GM21390 (cell line): ENCODE results near the gene RCOR1.
"Not testable (repeated sequence)": the region's sequence is repeated elsewhere in the genome, so short reads cannot be mapped to it uniquely, and the experiment has no call there.

Experiments used
- ATAC-seq: cut with Tn5 transposase; IDR thresholded peaks from one replicate; pipeline ENCODE4 v1.9.1; 2021; ENCODE audit not compliant: unreplicated experiment

The RCOR1 gene

DNA sequence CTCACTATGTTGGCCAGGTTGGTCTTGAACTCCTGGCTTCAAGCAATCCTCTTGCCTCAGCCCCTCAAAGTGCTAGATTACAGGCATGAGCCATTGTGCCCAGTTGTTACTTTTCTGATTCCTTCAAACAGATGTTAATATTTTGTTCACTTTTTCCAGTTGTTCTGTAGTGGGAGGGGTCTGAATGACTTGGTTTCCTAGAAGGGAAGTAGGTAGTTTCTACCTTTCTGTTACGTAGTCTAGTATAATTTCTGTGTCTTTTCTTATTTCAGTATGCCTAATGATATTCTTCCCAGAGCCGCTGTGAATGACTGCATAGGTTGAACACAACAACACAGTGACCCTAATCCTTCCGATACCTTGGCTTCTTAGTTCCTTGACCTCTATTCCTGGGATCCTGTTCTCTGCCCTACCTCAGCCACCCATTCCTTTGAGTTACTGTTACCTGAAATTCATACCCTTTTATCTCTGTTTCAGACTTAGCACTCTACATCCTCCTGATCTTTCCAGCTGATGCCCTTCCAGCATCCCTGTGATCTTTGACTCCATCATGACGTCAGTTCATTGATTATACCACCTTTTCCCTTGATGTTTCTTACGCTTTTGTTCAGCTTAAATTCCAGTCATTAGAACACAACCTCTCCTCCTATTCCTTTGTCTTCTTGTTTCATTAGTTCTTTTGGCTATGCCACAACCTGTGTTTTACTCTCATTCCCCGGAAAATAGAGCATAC is 33.3 kb downstream of the RCOR1 start:
- ATAC-seq = no peak

- ATAC-seq = no peak
These were observed 34.1 kb downstream of the RCOR1 start for GRCh38 chr14:102626530-102626929.

GRCh38 chr14:102629011-102629444 is 36.6 kb downstream of the RCOR1 start:
- no peak for ATAC-seq

DNA sequence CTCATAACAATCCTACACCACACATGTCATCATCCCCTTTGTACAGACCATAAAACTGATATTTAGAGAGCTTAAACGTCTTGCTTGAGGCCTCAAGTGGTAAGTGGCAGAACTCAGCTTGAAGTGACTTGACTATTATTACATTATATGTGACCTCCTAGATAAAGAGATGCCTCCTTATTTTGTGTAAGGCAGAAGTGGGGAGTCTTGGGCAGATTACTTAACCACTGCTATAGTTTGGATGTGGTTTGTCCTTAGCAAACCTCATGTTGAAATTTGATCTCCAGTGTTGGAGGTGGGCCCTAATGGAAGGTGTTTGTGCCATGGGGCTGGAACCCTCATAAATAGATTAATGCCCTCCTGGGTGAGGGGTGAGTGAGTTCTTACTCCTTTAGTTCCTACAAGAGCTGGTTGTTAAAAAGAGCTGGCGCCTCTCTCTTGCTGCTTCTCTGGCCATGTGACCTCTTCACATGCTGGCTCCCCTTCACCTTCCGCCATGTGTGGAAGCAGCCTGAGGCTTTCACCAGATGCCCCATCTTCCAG is 37.4 kb downstream of the RCOR1 start:
- ATAC-seq = no peak

DNA sequence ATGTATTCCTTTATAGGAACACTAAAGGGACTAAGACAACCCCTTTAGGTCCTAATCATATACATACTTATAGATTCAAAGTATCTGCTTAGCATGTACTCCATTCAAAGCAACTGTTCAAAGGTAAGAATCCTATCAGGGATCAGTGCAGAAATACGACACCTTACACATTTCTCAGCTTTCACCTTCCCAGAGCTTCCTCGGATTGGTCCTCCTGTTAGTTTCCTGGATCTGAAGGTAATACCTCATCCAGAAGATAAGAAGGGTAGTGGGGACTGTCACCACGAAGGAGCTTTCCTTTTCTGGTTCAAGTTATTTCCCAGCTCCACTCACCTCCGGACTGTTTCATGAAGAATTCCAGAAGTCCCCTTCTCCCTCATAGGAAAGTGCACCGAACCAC is 38.0 kb downstream of the RCOR1 start:
- no peak for ATAC-seq

- no peak for ATAC-seq
These were observed 38.4 kb downstream of the RCOR1 start for GRCh38 chr14:102630881-102631280.

DNA sequence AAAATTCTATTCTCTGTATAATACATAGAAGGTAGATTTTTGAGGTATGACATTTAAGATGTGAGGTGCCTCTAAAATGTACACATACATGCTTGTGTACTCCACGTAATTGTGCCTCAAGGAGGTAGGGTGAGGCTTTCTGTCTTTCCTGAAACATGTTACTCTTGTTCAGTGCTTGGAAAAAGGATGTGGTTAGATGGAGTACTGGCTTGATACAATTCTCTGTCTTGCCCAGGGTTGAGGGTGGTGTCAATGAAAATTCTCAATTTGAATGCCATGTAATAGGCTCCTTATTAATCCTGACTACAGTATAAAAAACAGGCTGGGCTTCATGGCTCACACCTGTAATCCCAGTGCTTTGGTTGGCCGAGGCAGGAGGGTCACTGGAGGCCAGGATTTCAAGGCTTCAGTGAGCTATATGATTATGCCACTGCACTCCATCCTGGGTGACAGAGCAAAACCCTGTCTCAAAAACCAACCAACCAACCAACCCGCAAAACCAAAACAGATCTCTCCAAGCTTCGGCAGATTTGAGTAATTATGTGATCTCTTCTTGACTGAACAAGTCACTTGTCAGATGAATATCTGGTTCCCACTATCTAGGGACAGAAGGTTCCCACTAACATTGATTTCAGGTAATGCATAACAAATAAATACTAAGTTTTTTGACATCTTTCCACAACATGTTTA is 41.6 kb downstream of the RCOR1 start:
- no peak for ATAC-seq

DNA sequence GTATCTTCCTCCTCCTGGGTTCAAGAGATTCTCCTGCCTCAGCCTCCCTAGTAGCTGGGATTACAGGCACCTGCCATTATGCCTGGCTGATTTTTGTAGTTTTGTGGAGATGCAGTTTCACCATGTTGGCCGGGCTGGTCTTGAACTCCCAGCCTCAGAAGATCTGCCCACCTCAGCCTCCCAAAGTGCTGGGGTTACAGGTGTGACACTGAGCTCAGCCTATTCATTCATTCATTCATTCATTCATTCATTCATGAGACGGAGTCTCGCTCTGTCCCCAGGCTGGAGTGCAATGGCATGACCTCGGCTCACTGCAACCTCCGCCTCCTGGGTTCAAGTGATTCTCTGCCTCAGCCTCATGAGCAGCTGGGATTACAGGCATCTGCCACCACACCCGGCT is 47.2 kb downstream of the RCOR1 start:
- not testable (repeated sequence) for ATAC-seq

- ATAC-seq = no peak
These were observed 52.1 kb downstream of the RCOR1 start for GRCh38 chr14:102644523-102644922.

DNA sequence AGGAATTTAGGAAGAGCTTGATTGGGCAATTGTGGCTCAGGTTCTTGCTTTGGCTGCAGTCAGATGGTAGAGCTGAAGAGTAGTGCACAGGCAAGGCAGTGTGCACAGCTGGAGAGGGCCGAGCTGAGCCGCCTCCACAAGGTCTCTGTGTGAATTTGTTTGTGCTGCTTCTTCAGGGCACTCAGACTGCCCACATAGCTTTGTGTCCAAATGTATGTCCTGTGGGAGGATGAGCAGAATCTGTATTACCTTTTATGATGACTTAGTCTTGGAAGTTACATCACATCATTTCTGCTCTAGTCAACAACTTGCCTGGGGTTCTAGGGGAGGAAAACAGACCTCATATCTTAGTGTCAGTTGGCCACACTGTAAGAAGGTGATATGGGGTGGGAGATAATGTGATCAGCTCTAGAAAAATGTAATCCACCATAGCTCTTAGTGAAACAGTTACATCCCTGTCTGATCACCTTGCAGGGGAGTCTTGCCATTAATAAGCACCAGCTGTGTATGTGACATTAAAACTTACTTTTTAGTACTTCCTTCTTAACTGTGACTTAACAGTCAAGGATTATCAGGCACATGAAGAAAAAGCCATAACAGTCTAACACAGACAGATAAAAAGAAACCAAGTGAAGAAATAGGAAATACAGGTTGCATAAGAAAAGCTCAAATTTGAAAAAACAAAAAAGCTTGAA is 53.4 kb downstream of the RCOR1 start:
- ATAC-seq = no peak

GRCh38 chr14:102646615-102647014 is 54.2 kb downstream of the RCOR1 start:
- ATAC-seq = no peak

DNA sequence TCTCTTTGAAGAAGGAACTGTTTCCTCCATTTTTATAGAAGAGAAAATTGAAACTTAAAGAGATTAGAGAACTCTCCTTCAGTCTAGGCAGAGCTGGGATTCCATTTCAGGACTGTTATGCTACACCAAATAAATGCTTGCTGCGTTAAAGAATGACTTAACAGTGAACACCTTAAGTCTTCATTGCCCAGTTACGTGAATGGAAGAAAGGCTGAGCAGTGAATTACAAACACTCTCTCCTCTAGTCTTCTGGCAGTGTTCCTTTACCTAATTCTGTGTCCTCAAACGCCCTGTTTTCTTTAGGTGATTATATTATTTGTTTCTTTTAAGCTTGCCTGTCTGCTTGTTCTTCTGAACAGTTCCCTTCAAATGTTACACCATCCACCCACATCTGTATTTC is 59.7 kb downstream of the RCOR1 start:
- no peak for ATAC-seq

GRCh38 chr14:102654298-102654697 is 61.8 kb downstream of the RCOR1 start:
- no peak for ATAC-seq

- ATAC-seq = no peak
These were observed 62.7 kb downstream of the RCOR1 start for GRCh38 chr14:102655137-102655536.

DNA sequence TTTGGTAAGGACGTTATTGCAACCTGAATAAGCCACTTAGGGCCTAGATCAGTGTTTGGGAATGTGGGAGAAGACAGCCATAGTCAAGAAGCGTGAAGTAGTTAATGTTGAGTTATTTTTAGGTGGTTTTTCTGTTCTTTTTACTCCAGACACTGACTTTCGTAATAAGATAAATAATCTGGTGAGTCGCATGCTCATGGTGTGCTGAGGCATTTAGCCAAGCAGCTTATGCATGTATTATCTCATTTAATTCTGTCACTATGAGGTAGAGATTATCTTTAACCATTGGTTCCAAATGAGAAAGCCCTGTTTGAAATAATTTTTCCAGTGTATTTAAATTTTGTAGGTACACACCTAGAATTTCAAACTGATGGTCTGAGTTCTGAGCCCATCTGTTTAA is 67.3 kb downstream of the RCOR1 start:
- ATAC-seq = no peak

DNA sequence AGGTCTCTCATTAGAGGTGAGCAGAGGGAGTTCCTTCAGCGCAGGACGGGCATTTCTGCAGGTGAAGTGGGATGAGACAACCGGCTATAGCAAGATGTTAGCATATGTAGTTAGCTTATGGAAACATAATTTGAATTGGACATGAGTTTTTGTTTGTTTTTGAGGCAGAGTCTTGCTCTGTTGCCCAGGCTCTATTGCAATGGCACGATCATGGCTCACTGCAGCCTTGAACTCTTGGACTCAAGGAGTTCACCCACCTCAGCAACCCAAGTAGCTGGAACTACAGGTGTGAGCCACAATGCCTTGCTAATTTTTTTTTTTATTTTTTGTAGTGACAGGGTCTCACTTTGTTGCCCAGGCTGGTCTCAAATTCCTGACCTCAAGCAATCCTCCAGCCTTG is 69.2 kb downstream of the RCOR1 start:
- no peak for ATAC-seq

- no peak for ATAC-seq
These were observed 70.4 kb downstream of the RCOR1 start for GRCh38 chr14:102662636-102663430.

GRCh38 chr14:102663440-102663839 is 71.0 kb downstream of the RCOR1 start:
- no peak for ATAC-seq

DNA sequence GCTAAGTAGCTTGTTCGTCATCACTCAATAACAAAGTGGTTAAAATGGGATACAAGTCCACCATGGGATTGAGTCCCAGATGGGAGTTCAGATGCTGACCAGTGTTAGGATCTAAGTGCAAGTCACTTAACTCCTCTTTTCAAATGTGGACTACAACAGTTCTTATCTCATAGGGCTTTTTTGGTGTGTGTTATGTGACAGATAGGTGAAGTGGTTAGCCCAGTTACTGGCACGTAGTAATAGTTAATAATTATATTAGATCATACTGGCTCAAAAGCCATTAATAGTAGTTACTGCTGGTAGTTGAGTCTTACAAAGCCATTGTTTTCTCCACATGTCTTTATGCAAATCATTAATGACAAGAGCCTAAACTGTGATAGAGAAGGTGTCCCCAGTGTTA is 73.2 kb downstream of the RCOR1 start:
- no peak for ATAC-seq

DNA sequence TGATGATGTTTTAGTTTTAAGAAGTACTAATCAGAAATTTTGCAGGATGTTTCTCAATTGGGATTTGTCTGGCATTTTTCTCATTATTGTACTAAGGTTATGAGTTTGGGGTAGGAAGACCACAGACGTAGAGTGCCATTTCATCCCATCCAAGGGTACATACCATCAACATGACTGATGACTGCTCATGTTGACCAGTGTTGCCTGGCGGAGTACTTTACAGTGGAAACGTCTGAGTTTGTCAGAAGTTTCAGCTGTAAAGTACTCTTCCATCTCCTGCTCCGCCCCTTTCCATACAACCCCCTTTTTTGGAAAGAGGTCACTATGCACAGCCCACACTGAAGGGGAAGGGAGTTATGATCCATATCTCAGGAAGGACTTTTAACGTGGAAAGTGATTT is 74.2 kb downstream of the RCOR1 start:
- no peak for ATAC-seq

GRCh38 chr14:102667703-102668102 is 75.3 kb downstream of the RCOR1 start:
- ATAC-seq = no peak
